Measurements from ENCODE around the gene RAPSN.

DNA sequence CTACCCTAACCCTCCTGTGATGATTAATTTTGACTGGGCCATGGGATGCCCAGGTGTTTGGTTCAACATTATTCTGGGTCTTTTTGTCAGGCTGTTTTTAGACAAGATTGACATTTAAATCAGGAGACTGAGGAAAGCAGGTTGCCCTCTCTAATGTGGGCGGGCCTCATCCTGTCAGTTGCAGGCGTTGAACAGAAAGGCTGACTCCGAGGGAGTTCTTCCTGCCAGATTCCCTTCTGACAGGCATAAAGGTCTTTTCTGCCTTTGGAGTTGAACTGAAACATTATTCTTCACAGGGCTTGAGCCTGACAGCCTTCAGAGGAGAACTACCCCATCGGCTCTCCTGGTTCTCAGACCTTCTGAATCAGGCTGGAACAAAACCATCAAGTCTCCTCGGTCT, 18.4 kb downstream of the RAPSN start:
- TF ChIP-seq CTCF (IDR thresholded peaks at IDR 0.05) (no peak), POLR2A (IDR thresholded peaks at IDR 0.05) (no peak)
